Kidney tubule cell (primary cell): Measurements from ENCODE around the gene ZNF182.
"Not testable (repeated sequence)": the region's sequence is repeated elsewhere in the genome, so short reads cannot be mapped to it uniquely, and the experiment has no call there.

Experiments used
- DNase-seq: peaks from one replicate; pipeline ENCODE4 v3.0.0-alpha.2; 2018; ENCODE audit warnings: low spot score

Gene ZNF182

GRCh38 chrX:48001260-48001659, 2.5 kb downstream of the ZNF182 start:
- no peak for DNase-seq

DNA sequence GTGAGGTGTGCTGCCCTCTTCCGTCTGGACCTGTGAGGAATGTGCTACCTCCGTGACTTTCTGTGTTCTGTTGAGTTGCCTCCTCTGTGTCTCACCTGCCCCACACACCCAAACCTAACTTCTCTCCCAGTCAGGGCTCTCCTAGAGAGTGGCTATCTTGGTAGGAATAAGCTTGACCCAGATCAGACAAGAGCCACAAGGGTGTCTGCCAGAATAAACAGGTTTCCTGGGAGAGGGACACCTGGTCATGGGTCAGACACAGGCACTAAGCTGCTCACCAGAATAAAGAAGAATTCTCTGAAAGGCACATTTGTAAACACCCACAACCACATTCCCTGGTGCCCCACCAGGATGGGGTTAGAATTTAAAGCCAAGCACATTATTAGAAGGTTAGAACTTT, 11.1 kb downstream of the ZNF182 start:
- no peak for DNase-seq

DNA sequence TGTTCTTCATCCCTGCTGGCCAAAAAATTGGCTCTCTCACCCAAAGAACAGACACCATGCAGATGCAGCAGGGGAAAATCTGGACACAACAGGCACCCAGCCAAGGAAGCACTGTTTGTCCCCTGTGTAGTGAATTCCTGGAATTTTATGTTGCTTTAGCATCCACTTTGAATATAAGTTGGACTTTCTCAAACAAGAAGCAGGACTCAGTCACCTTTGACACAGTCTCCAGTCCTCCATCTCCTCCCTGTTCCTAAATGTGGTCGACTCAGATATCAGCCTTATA, 11.8 kb downstream of the ZNF182 start:
- DNase-seq, result peak; percentile 28

GRCh38 chrX:47991263-47992094, 12.3 kb downstream of the ZNF182 start:
- DNase-seq, result peak; percentile 83

DNA sequence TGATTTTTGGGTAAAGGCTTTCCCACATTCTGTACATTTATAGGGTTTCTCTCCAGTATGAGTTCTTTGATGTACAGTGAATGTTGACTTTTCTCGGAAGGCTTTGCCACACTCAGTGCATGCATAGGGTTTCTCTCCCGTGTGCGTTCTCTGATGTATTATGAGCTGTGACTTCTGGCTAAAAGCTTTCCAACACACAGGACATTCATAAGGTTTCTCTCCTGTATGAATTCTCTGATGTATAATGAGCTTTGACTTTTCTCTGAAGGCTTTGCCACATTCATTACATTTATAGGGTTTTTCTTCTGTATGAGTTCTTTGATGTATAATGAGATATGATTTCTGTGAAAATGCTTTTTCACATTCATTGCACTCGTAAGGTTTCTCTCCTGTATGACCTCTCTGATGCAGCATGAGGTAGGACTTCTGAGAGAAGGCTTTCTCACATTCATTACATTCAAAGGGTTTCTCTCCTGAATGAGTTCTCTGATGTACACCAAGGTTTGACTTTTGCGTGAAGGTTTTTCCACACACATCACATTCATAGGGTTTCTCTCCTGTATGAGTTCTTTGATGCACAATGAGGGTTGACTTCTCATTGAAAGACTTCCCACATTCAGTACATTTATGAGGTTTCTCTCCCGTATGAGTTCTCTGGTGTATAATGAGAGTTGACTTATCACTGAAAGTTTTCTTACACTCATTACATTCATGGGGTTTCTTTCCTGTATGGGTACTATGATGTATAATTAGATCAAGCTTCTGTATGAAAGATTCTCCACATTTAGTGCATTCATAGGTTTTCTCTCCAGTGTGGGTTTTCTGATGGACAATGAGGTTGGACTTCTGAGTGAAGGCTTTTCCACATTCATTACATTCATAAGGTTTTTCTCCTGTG, 27.3 kb downstream of the ZNF182 start:
- DNase-seq, result no peak

DNA sequence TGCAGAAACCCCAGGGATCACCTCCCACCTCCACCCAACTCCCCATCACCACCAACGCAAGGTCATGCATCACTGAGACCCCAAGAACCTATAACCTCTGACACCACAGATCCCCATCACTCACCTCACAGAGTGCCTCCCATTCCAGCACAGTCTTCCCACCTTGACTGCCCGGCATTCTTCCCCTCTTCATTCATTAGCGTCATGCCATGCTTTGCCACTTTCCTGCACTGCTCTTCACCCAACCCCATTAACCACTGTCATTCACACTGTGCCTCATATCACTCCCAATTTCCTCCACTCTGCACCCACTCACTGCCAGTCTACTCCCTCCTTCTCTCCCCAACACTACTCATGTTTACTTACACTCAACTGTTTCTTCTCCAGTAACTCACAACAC, 30.6 kb downstream of the ZNF182 start:
- DNase-seq, result no peak

DNA sequence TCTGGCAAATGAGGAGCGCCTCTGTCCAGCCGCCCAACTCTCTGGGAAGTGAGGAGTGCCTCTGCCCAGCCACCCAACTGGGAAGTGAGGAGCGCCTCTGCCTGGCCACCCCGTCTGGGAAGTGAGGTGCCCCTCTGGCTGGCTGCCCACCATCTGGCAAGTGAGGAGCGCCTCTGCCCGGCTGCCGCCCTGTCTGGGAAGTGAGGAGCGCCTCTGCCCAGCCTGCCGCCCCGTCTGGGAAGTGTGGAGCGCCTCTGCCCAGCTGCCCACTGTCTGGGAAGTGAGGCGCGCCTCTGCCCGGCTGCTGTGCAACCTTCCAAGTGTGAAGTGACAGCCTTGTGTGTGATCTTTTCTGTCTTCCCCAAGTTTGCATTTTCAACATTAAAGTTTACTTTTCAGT, 38.3 kb downstream of the ZNF182 start:
- not testable (repeated sequence) for DNase-seq

- not testable (repeated sequence) for DNase-seq
Observed at GRCh38 chrX:47961830-47962229, 42.0 kb downstream of the ZNF182 start.

DNA sequence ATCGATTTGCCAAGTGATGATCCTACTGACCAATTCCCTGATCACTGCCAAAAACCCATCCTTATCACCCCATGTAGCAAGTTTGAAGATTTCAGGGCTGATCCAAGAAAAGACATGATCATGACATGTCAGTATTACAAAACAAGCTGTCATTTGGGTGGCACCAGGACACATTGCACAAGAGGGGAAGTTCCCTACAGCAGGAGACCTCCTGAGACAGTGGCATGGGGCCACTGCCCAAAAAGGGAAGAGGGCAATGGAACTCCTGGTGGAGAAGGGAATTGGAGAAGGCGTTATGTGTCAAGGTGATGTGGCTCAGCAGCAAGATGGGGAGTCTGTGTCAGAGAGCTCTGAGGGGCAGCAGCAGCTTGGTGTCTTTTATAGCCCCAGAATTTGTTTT, 43.4 kb downstream of the ZNF182 start:
- DNase-seq, result no peak

DNA sequence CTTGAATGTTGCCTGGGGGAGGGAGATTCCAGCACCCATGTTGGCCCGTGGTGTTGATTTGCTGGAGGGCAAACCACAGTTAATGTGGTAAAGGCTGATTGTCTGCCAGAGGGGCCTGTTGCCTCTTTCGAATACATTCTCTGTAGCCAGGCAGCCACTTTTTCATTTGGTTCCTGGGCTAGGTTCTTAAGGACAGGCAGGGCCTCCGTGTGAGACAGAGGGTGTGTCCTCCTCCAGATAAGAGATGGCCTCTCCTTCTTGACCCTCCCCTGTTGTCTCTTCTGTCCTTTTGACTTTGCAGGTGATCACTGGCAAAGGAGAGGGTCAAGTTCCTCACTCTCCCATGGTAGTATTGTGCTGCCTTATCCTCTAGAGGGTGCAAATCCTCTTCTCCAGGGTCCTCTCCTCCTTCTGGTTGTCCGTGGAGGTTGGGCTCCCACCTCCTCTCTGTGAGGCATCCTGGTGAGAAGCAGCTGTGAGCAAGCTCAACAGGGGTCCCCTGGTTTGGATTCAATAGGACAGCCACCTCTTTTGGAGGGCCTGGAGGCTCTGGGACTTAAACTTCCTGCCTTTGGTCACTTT, 44.9 kb downstream of the ZNF182 start:
- no peak for DNase-seq

DNA sequence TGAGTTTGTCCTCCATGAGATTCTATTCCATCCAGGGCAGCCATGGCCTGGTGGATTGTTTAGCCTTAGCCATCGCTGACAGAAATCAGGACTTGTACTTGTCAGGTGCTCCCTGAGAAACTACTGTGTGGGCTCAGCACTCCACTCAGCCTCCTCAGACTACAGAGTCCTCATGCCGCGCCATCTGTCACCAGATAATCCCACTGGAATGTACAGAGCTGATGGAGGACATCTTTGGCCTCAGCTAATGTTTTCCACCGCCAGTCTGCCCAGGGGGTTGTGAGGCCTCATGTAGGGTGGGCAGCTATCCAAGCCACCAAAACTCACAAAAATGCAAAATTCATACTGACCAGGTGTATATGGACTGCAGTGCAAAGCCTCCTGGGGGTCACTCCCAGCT, 45.6 kb downstream of the ZNF182 start:
- not testable (repeated sequence) for DNase-seq

GRCh38 chrX:47956016-47956415, 47.8 kb downstream of the ZNF182 start:
- DNase-seq, result no peak

DNA sequence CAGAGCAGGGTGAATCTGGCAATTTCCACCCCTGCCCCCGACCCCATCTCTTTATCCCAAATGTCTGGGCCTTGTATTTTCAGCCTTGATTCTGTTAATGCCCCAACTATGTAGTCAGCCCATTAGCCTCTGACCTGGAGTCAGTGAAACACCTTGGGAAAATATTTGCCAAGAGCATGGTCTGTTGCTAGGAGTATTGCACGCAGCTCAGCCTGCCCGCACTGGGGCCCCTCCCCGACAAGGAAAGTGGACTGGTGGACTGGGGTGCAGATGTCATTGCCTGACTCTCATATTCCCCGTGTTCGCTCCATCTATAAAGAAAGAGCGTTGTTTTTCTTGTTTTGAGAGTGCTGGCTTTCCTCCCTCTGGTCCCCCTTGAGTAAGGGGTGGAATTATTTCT, 48.5 kb downstream of the ZNF182 start:
- not testable (repeated sequence) for DNase-seq

DNA sequence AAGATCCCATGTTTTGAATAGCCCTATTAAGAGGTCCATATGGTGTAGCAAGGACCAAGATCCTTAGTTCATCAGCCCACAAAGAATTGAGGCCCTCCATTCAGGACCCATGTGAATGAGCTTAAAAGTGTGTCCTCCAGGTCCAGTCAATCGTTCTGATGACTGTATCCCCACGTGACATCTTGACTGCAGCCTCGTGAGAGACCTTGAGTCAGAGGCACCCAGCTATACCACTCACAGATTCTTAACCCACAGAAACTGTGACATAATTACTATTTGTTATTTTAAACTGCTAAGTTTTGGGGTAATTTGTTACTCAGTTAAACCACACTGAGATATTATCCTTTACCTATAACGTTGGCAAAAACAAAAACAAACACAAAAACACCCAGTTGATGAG, 62.4 kb downstream of the ZNF182 start:
- DNase-seq, result peak; percentile 2

DNA sequence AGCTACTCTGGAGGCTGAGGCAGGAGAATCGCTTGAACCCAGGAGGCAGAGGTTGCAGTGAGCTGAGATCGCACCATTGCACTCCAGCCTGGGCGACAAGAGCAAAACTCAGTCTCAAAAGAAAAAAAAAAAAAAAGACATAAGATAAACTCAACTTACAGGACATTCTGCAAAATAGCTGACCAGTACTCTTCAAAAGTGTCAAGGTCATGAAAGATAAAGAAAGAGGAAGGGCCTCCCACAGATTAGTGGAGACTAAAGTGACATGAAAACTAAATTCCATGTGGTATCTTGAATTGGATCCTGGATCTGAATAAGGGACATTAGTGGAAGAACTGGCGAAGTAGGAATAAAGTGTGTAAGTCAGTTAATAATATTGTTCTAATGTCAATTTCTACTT, 63.3 kb downstream of the ZNF182 start:
- DNase-seq, result no peak

DNA sequence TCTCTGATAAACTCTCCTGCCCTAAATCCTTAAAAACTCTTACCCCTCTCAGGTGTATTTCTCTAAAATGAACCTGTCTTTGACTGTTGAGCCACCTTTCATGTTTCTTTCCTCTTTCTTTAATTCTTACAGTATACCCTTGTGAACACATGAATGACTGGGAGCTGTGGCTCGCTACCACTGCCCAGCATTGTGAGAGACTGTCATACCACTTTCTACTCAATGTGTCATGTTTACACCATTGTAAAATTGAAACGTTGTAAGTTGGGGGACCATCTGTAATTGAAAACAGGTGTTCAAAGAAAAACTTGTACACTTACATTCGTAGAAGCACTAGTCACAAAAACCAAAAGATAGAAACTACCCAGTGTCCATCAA, 66.9 kb downstream of the ZNF182 start:
- no peak for DNase-seq

GRCh38 chrX:47936224-47936939, 67.4 kb downstream of the ZNF182 start:
- DNase-seq, result peak; percentile 3

GRCh38 chrX:47933946-47934345, 69.8 kb downstream of the ZNF182 start:
- DNase-seq, result no peak

DNA sequence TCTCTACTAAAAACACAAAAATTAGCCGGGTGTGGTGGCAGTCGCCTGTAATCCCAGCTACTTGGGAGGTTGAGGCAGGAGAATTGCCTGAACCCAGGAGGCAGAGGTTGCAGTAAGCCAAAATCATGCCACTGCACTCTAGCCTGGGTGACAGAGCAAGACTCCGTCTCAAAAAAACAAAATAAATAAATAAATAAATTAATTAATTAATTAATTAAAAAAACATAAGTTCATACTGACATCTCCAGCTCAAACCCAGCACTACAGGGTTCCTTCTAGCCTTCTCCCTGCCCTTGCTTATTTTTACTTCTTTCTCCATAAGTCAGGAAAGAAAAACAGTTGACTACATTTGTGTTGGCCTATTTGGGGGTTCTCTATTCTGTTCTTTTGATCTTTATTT, 71.8 kb downstream of the ZNF182 start:
- DNase-seq, result not testable (repeated sequence)

DNA sequence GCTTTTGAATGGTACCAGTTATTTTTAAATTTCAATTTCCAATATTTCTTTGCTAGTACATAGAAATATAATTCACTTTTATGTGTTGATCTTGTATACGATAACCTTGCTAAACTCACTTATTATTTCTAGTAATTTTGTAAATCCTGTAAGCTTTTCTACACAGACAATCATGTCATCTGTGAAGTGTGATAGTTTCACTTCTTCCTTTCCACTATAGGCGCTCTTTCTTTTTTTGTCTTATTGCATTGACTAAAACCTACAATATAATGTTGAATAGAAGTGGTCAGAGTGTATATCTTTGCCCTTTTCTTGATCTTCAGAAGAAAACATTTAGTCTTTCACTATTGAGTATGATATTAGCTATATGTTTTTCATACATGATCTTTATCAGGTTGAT, 76.6 kb downstream of the ZNF182 start:
- no peak for DNase-seq
